DOHH2 (cell line): ENCODE results near the gene STX4.

Source experiments
- H3F3A ChIP-seq: fragments of 200-600 bp; sonication (generic), shearing (Covaris generic); 2 replicates; pipeline ENCODE4 v1.6.0; 2016; ENCODE audit warnings: antibody characterized with exemption, mild to moderate bottlenecking; ENCODE audit not compliant: control insufficient read depth, insufficient read depth
- H3K27ac ChIP-seq: fragments of 200-600 bp; sonication (generic); 2 replicates; pipeline ENCODE4 v1.5.1; 2014; ENCODE audit warnings: low read depth, mild to moderate bottlenecking, low read length, moderate library complexity
- H3K27me3 ChIP-seq: fragments of 200-600 bp; sonication (generic); 2 replicates; pipeline ENCODE4 v1.6.1; 2014; ENCODE audit warnings: mild to moderate bottlenecking, low read length, mixed read lengths; ENCODE audit not compliant: control insufficient read depth
- H3K36me3 ChIP-seq: fragments of 200-600 bp; sonication (generic); 2 replicates; pipeline ENCODE4 v1.6.1; 2014; ENCODE audit warnings: mild to moderate bottlenecking, low read length, moderate library complexity, mixed read lengths; ENCODE audit not compliant: control insufficient read depth
- H3K4me1 ChIP-seq: fragments of 200-600 bp; sonication (generic); 2 replicates; pipeline ENCODE4 v1.6.1; 2014; ENCODE audit warnings: mild to moderate bottlenecking, low read length, mixed read lengths; ENCODE audit not compliant: control insufficient read depth
- H3K4me2 ChIP-seq: fragments of 200-600 bp; sonication (generic); 2 replicates; pipeline ENCODE4 v1.6.0; 2014; ENCODE audit warnings: mild to moderate bottlenecking, low read length, moderate library complexity
- H3K4me3 ChIP-seq: fragments of 200-600 bp; sonication (generic); 2 replicates; pipeline ENCODE4 v1.5.1; 2014; ENCODE audit warnings: mild to moderate bottlenecking, low read length, mixed read lengths
- H3K79me2 ChIP-seq: fragments of 200-600 bp; sonication (generic); 2 replicates; pipeline ENCODE4 v1.6.1; 2014; ENCODE audit warnings: mild to moderate bottlenecking, low read length, mixed read lengths; ENCODE audit not compliant: control insufficient read depth
- H3K9me2 ChIP-seq: fragments of 200-600 bp; sonication (generic); replicated peaks from 2 replicates; pipeline ENCODE4 v1.6.1; 2014; ENCODE audit warnings: mild to moderate bottlenecking, low read length, mixed read lengths; ENCODE audit not compliant: control insufficient read depth
- H3K9me3 ChIP-seq: fragments of 200-600 bp; sonication (generic); 2 replicates; pipeline ENCODE4 v1.6.1; 2014; ENCODE audit warnings: antibody characterized with exemption, low read length, mixed read lengths; ENCODE audit not compliant: control insufficient read depth, insufficient read depth
- H4K20me1 ChIP-seq: fragments of 200-600 bp; sonication (generic); 2 replicates; pipeline ENCODE4 v1.6.0; 2014; ENCODE audit warnings: low read depth, mild to moderate bottlenecking, antibody characterized with exemption, low read length, moderate library complexity; ENCODE audit not compliant: control insufficient read depth, insufficient read depth
- CTCF ChIP-seq: fragments of 200-600 bp; sonication (generic); IDR thresholded peaks from one replicate; pipeline ENCODE4 v1.5.1; 2014; ENCODE audit warnings: antibody characterized with exemption, mild to moderate bottlenecking, low read depth, low read length; ENCODE audit not compliant: poor library complexity, severe bottlenecking
- EZH2phosphoT487 ChIP-seq: fragments of 200-600 bp; sonication (generic); IDR thresholded peaks from 2 replicates; pipeline ENCODE4 v1.6.1; 2017; ENCODE audit warnings: borderline replicate concordance, mild to moderate bottlenecking, antibody characterized with exemption, low read length, moderate library complexity, mixed read lengths

The STX4 gene

GRCh38 chr16:31023252-31023602 lies 10.1 kb upstream of the STX4 start:
- Histone ChIP-seq H3K9me3 (no peaks in the 10 kb centered on the region), H3K9me2 (no peaks in the 10 kb centered on the region), H3K4me2 (no peak overlapping the region), H3K79me2 (no peaks in the 10 kb centered on the region), H3K36me3 (no peaks in the 10 kb centered on the region), H3K4me1 (no peaks in the 10 kb centered on the region), H3K4me3 (no peak overlapping the region), H3F3A (no peaks in the 10 kb centered on the region), H4K20me1 (no peaks in the 10 kb centered on the region), H3K27me3 (no peaks in the 10 kb centered on the region), H3K27ac (no peak overlapping the region)
- TF ChIP-seq CTCF, result no peak
- no peak for TF ChIP-seq EZH2phosphoT487

GRCh38 chr16:31023627-31024226 lies 9.6 kb upstream of the STX4 start:
- no peak overlapping the region for H3K4me2 ChIP-seq
- no peak for TF ChIP-seq CTCF
- TF ChIP-seq EZH2phosphoT487, result no peak

GRCh38 chr16:31025339-31025738 lies 8.0 kb upstream of the STX4 start:
- Histone ChIP-seq H4K20me1 (no peaks in the 10 kb centered on the region), H3K9me3 (no peaks in the 10 kb centered on the region), H3F3A (no peaks in the 10 kb centered on the region), H3K9me2 (no peaks in the 10 kb centered on the region), H3K4me3 (no peak overlapping the region), H3K27me3 (no peaks in the 10 kb centered on the region), H3K27ac (no peak overlapping the region), H3K36me3 (no peaks in the 10 kb centered on the region), H3K4me1 (no peaks in the 10 kb centered on the region), H3K4me2 (no peak overlapping the region), H3K79me2 (no peaks in the 10 kb centered on the region)
- no peak for TF ChIP-seq EZH2phosphoT487
- TF ChIP-seq CTCF, result no peak

More at GRCh38 chr16:31023627-31024226, 9.6 kb upstream of the STX4 start:
- Histone ChIP-seq H3K79me2 (no peaks in the 10 kb centered on the region), H3F3A (no peaks in the 10 kb centered on the region), H3K4me1 (no peaks in the 10 kb centered on the region), H3K9me2 (no peaks in the 10 kb centered on the region), H3K27ac (no peak overlapping the region), H3K9me3 (no peaks in the 10 kb centered on the region), H3K27me3 (no peaks in the 10 kb centered on the region), H3K36me3 (no peaks in the 10 kb centered on the region), H4K20me1 (no peaks in the 10 kb centered on the region), H3K4me3 (no peak overlapping the region)
